Measurements from ENCODE around the gene ZC2HC1B.

GRCh38 chr6:143839196-143839595 is 25.1 kb upstream of the ZC2HC1B start:
- TF ChIP-seq CTCF (IDR thresholded peaks at IDR 0.05) (no peak), POLR2A (IDR thresholded peaks at IDR 0.05) (no peak)
